Nephron (organoid): Measurements from ENCODE around the gene PLCB4.

ENCODE experiments used
- H3K27ac Mint-ChIP-seq, 3 experiments: 2 replicates each; pipeline ENCODE4 v1.8.0; 2020; ENCODE audit warnings: mixed read lengths in 3 of 3, mild to moderate bottlenecking in 2 of 3, moderate library complexity in 1 of 3
- H3K27me3 Mint-ChIP-seq: 2 replicates; pipeline ENCODE4 v1.8.0; 2021; ENCODE audit warnings: low read depth, mild to moderate bottlenecking, moderate library complexity, mixed read lengths
- H3K36me3 Mint-ChIP-seq: 2 replicates; pipeline ENCODE4 v1.8.0; 2020; ENCODE audit warnings: low read depth, mixed read lengths
- H3K4me1 Mint-ChIP-seq: 2 replicates; pipeline ENCODE4 v1.8.0; 2020; ENCODE audit warnings: mixed read lengths
- H3K4me3 Mint-ChIP-seq, 3 experiments: 2 replicates each; pipeline ENCODE4 v1.8.0; 2020; ENCODE audit warnings: mild to moderate bottlenecking in 3 of 3, mixed read lengths in 3 of 3, moderate library complexity in 2 of 3
- H3K9me3 Mint-ChIP-seq: 2 replicates; pipeline ENCODE4 v1.8.0; 2020; ENCODE audit warnings: mixed read lengths
- CTCF ChIP-seq, 3 experiments: fragments of 200-600 bp; sonication (generic); IDR thresholded peaks; one replicate each; pipeline ENCODE4 v1.5.0; 2021; ENCODE audit warnings: antibody characterized with exemption in 3 of 3; ENCODE audit not compliant: unreplicated experiment in 3 of 3

The PLCB4 gene

DNA sequence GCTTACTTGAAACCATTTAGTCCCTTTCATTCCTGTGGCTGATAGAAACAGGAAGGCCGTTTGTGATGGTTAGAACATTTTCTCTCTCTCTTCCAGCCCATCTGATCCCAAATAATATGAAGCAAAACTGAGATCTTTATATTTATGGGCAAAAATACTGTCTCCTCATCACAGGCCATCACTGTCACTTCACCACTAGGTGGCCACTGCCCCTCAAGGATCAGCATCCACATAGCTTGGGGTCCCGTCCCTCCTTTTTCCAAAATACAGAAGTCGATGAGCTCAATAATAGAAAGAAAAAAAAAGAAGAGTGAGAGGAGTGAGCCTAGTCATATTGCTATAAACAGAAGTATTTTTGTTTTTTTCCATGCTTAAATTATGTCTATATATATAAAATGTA, 399.1 kb downstream of the PLCB4 start:
- H3K4me1 Mint-ChIP-seq: no peaks in the 10 kb centered on the region
- H3K36me3 Mint-ChIP-seq: peaks cover 30% of the 10 kb centered on the region
- no peak overlapping the region for H3K4me3 Mint-ChIP-seq
- TF ChIP-seq CTCF (IDR thresholded peaks at IDR 0.05; ENCODE audit: unreplicated experiment in 3 of 3): peak; percentile 38 to 53 (median 44)
- peaks cover 20% of the 10 kb centered on the region for H3K9me3 Mint-ChIP-seq
- H3K27me3 Mint-ChIP-seq: no peaks in the 10 kb centered on the region
- no peak overlapping the region for H3K27ac Mint-ChIP-seq

GRCh38 chr20:9474835-9475415, 406.0 kb downstream of the PLCB4 start:
- no peaks in the 10 kb centered on the region for H3K9me3 Mint-ChIP-seq
- no peak overlapping the region for H3K27ac Mint-ChIP-seq
- H3K36me3 Mint-ChIP-seq: peaks cover 24% of the 10 kb centered on the region
- no peak overlapping the region for H3K4me3 Mint-ChIP-seq
- no peaks in the 10 kb centered on the region for H3K4me1 Mint-ChIP-seq
- TF ChIP-seq CTCF (IDR thresholded peaks at IDR 0.05; ENCODE audit: unreplicated experiment in 3 of 3): no peak
- no peaks in the 10 kb centered on the region for H3K27me3 Mint-ChIP-seq

DNA sequence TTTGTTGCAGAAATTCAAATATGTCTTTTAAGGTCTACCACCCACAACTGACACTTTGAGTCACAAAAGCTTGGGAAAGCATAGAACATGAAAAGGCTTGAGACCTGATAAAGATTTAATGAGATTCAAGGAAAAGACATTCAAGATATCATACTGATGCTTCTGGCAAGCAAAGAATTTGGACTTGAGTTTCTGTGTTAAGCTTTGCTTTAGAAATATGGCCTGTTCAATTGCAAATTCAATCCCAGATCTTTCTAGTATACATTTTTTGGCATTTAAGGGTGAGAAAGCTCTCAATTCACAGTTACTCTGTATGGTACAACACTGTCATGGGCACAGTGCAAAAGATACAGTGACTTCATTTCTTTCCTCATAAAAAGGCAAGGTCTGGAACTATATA, 406.6 kb downstream of the PLCB4 start:
- Mint-ChIP-seq H3K36me3 (peaks cover 24% of the 10 kb centered on the region), H3K4me1 (no peaks in the 10 kb centered on the region), H3K9me3 (no peaks in the 10 kb centered on the region), H3K27me3 (no peaks in the 10 kb centered on the region), H3K27ac (no peak overlapping the region), H3K4me3 (no peak overlapping the region)
- no peak for TF ChIP-seq CTCF (IDR thresholded peaks at IDR 0.05; ENCODE audit: unreplicated experiment in 3 of 3)

DNA sequence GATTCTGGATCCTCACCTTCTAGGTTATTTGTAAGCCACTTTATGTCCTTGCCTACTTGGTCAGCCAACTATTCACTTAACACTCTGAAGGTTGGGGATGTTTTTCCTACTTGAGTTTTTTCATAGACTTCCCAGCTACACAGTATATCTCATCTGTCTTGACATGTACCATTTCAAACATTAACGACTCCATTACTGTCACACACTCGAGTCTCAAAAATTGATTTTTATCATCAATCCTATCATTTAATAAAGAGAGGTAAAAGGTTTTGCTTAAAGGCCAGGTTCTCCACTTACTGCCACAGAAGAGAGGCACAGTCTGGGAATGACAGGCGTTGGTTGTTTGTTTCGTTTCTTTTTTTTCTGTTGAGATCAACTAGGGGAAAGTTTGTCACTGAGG, 407.3 kb downstream of the PLCB4 start:
- TF ChIP-seq CTCF (IDR thresholded peaks at IDR 0.05; ENCODE audit: unreplicated experiment in 3 of 3): no peak
- H3K27me3 Mint-ChIP-seq: no peaks in the 10 kb centered on the region
- H3K4me1 Mint-ChIP-seq: no peaks in the 10 kb centered on the region
- no peak overlapping the region for H3K27ac Mint-ChIP-seq
- no peak overlapping the region for H3K4me3 Mint-ChIP-seq
- H3K9me3 Mint-ChIP-seq: no peaks in the 10 kb centered on the region
- H3K36me3 Mint-ChIP-seq: peaks cover 24% of the 10 kb centered on the region

DNA sequence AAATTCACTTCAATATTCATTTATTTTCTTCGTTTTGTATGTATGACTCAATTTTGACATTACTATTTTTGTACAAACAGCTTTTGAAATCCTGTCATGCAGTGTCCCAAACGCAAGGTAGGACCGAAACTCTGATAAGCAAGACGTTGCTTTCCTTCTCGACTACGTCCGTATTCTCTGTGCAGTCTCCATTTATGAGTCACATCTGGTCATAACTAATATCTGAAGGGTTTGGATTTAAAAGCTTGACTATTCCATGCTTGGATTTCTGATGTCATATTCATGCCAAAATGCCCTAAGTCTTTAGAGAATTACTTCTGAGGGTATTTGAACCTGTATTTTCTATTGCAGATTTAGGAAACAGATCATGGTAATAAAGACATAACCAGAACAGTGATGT, 407.8 kb downstream of the PLCB4 start:
- H3K4me1 Mint-ChIP-seq: no peaks in the 10 kb centered on the region
- no peaks in the 10 kb centered on the region for H3K27me3 Mint-ChIP-seq
- TF ChIP-seq CTCF (IDR thresholded peaks at IDR 0.05; ENCODE audit: unreplicated experiment in 3 of 3): no peak
- no peak overlapping the region for H3K27ac Mint-ChIP-seq
- H3K9me3 Mint-ChIP-seq: no peaks in the 10 kb centered on the region
- H3K4me3 Mint-ChIP-seq: no peak overlapping the region
- H3K36me3 Mint-ChIP-seq: peaks cover 24% of the 10 kb centered on the region

DNA sequence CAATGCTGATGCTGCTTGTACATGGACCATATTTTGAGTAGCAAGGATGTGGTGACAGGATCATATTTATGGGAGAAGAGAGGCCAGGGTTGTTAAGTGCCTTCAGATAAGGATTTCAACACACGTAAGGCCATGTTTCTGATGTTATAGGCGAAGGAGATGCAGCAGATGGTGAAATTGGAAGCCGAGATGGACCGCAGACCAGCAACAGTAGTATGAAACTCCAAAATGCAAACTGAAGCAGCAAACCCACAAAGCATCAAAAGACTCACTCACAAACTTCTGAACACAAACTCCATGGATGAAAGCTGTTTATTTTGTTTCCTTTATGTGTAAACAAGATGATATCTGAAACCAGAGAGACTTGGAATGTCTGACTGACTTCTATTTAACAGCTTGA, 409.9 kb downstream of the PLCB4 start:
- Mint-ChIP-seq H3K27ac (no peak overlapping the region), H3K4me1 (peaks cover 5% of the 10 kb centered on the region), H3K36me3 (peaks cover 10% of the 10 kb centered on the region), H3K27me3 (no peaks in the 10 kb centered on the region), H3K4me3 (no peak overlapping the region), H3K9me3 (no peaks in the 10 kb centered on the region)
- no peak for TF ChIP-seq CTCF (IDR thresholded peaks at IDR 0.05; ENCODE audit: unreplicated experiment in 3 of 3)
